Stomach (tissue), 4 donors: Measurements from ENCODE around the gene HABP4.

ENCODE experiments used
- EP300 ChIP-seq: sonication (generic); formaldehyde crosslinking; IDR thresholded peaks from one replicate; pipeline ENCODE4 v1.6.1; 2017; ENCODE audit warnings: antibody characterized with exemption
- POLR2A ChIP-seq, 4 donors: fragments of 450-650 bp; IDR thresholded peaks; one replicate each; pipeline ENCODE4 v1.6.1; 2016; ENCODE audit warnings: antibody characterized with exemption in 4 of 4, control low read depth in 2 of 4, mild to moderate bottlenecking in 1 of 4, moderate library complexity in 1 of 4
- POLR2AphosphoS5 ChIP-seq, 3 donors: sonication (generic); formaldehyde crosslinking; IDR thresholded peaks; one replicate each; pipeline ENCODE4 v1.6.1; 2016; ENCODE audit warnings: antibody characterized with exemption in 3 of 3
- TF ChIP-seq, protein P1 (sequence below), 7 experiments: fragments of 450-650 bp in 4 of 7; fragments of 200-600 bp in 3 of 7; sonication (generic) in 3 of 7; IDR thresholded peaks; one replicate each; pipeline ENCODE4 v1.5.1; 2016 to 2019; ENCODE audit warnings: antibody characterized with exemption in 7 of 7, control low read depth in 2 of 7, mild to moderate bottlenecking in 1 of 7

- TF ChIP-seq, protein P1, sequence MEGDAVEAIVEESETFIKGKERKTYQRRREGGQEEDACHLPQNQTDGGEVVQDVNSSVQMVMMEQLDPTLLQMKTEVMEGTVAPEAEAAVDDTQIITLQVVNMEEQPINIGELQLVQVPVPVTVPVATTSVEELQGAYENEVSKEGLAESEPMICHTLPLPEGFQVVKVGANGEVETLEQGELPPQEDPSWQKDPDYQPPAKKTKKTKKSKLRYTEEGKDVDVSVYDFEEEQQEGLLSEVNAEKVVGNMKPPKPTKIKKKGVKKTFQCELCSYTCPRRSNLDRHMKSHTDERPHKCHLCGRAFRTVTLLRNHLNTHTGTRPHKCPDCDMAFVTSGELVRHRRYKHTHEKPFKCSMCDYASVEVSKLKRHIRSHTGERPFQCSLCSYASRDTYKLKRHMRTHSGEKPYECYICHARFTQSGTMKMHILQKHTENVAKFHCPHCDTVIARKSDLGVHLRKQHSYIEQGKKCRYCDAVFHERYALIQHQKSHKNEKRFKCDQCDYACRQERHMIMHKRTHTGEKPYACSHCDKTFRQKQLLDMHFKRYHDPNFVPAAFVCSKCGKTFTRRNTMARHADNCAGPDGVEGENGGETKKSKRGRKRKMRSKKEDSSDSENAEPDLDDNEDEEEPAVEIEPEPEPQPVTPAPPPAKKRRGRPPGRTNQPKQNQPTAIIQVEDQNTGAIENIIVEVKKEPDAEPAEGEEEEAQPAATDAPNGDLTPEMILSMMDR (IDR thresholded peaks at IDR 0.05), result no peak
- TF ChIP-seq EP300 (no peak), POLR2AphosphoS5 (IDR thresholded peaks at IDR 0.05) (no peak), POLR2A (IDR thresholded peaks at IDR 0.05) (no peak)
Measured at GRCh38 chr9:96505316-96505991, 55.5 kb downstream of the HABP4 start.
